Measurements from ENCODE around the gene ARHGAP26. TPM values are rescaled to one million over a fixed set of nuclear protein-coding genes. Genes with fewer than 3 reads are reported as not detected.

ARHGAP26 gene
- total RNA-seq, 4 donors from 2014 or later = 12.4 to 49.5 (median 31.8) TPM

- no peak for DNase-seq
- Histone ChIP-seq H3K27me3 (no peaks in the 10 kb centered on the region), H3K9me3 (no peaks in the 10 kb centered on the region), H3K4me3 (no peak overlapping the region), H3K36me3 (no peaks in the 10 kb centered on the region), H3K4me1 (no peaks in the 10 kb centered on the region), H3K27ac (no peak overlapping the region)
- intact Hi-C loops (cut with DNase I; ENCODE audit: low total_unique reads) = no loop called here
- TF ChIP-seq CTCF (IDR thresholded peaks at IDR 0.05) (no peak), POLR2A (IDR thresholded peaks at IDR 0.05) (no peak)
Measured at GRCh38 chr5:142934051-142934762, 164.0 kb downstream of the ARHGAP26 start.

GRCh38 chr5:142935014-142935413, 164.8 kb downstream of the ARHGAP26 start:
- no peak for DNase-seq
- no peaks in the 10 kb centered on the region for H3K4me1 ChIP-seq
- no peaks in the 10 kb centered on the region for H3K36me3 ChIP-seq
- no peak for TF ChIP-seq CTCF (IDR thresholded peaks at IDR 0.05)
- no peaks in the 10 kb centered on the region for H3K9me3 ChIP-seq
- no peak overlapping the region for H3K27ac ChIP-seq
- no peaks in the 10 kb centered on the region for H3K27me3 ChIP-seq
- no peak overlapping the region for H3K4me3 ChIP-seq
- intact Hi-C loops (cut with DNase I; ENCODE audit: low total_unique reads) = no loop called here

- no peaks in the 10 kb centered on the region for H3K9me3 ChIP-seq
- no peaks in the 10 kb centered on the region for H3K36me3 ChIP-seq
- H3K27ac ChIP-seq = no peak overlapping the region
- intact Hi-C loops (cut with DNase I; ENCODE audit: low total_unique reads) = no loop called here
- H3K4me3 ChIP-seq = no peak overlapping the region
- H3K27me3 ChIP-seq = no peaks in the 10 kb centered on the region
- no peak for TF ChIP-seq CTCF (IDR thresholded peaks at IDR 0.05)
- no peak for TF ChIP-seq POLR2A (IDR thresholded peaks at IDR 0.05)
- no peak for DNase-seq
- H3K4me1 ChIP-seq = no peaks in the 10 kb centered on the region
Measured at GRCh38 chr5:142937374-142937773, 167.2 kb downstream of the ARHGAP26 start.

GRCh38 chr5:142938266-142938880, 168.2 kb downstream of the ARHGAP26 start:
- intact Hi-C loops (cut with DNase I; ENCODE audit: low total_unique reads) = no loop called here
- TF ChIP-seq POLR2A (IDR thresholded peaks at IDR 0.05) (no peak), CTCF (IDR thresholded peaks at IDR 0.05) (no peak)
- H3K27ac ChIP-seq = no peak overlapping the region
- no peaks in the 10 kb centered on the region for H3K36me3 ChIP-seq
- no peaks in the 10 kb centered on the region for H3K9me3 ChIP-seq
- H3K4me1 ChIP-seq = no peaks in the 10 kb centered on the region
- DNase-seq = no peak
- no peaks in the 10 kb centered on the region for H3K27me3 ChIP-seq
- H3K4me3 ChIP-seq = no peak overlapping the region

GRCh38 chr5:142939006-142939405, 168.8 kb downstream of the ARHGAP26 start:
- Histone ChIP-seq H3K4me1 (no peaks in the 10 kb centered on the region), H3K4me3 (no peak overlapping the region), H3K9me3 (no peaks in the 10 kb centered on the region), H3K36me3 (no peaks in the 10 kb centered on the region), H3K27ac (no peak overlapping the region), H3K27me3 (no peaks in the 10 kb centered on the region)
- intact Hi-C loops (cut with DNase I; ENCODE audit: low total_unique reads) = no loop called here
- DNase-seq = no peak
- TF ChIP-seq CTCF (IDR thresholded peaks at IDR 0.05) = no peak
- no peak for TF ChIP-seq POLR2A (IDR thresholded peaks at IDR 0.05)
